ENCODE measurements around the gene SRR. TPM values are rescaled to one million over a fixed set of nuclear protein-coding genes. Genes with fewer than 3 reads are reported as not detected.

SRR gene
- polyA plus RNA-seq, 1 experiment, result 27.3 TPM

- no peak overlapping the region for H3K4me3 ChIP-seq (ENCODE audit: low read depth, low read length)
- no peak for TF ChIP-seq CTCF (IDR thresholded peaks at IDR 0.05; ENCODE audit: low read depth, low read length)
- POLR2A ChIA-PET, result no interaction called here
- CTCF ChIA-PET, result interaction anchor here (1.0 kb wide), 1 partner anchor 9 kb away, joined by 6 read pairs; no protein-coding TSS in a partner anchor
- no peak overlapping the region for H3K27ac ChIP-seq (ENCODE audit: low read depth, low read length)
- no peaks in the 10 kb centered on the region for H3K27me3 ChIP-seq (ENCODE audit: control insufficient read depth, insufficient read depth, low read length)
- DNase-seq (ENCODE audit: low read depth, low spot score), result no peak
- no peaks in the 10 kb centered on the region for H3K9me3 ChIP-seq (ENCODE audit: control insufficient read depth, insufficient read depth, low read length)
Observed at GRCh38 chr17:2362016-2362415, 58.3 kb downstream of the SRR start.

GRCh38 chr17:2362416-2362815 is 58.7 kb downstream of the SRR start:
- Histone ChIP-seq H3K27me3 (ENCODE audit: control insufficient read depth, insufficient read depth, low read length) (no peaks in the 10 kb centered on the region), H3K9me3 (ENCODE audit: control insufficient read depth, insufficient read depth, low read length) (no peaks in the 10 kb centered on the region), H3K4me3 (ENCODE audit: low read depth, low read length) (no peak overlapping the region), H3K27ac (ENCODE audit: low read depth, low read length) (no peak overlapping the region)
- CTCF ChIA-PET, result no interaction called here
- no peak for DNase-seq (ENCODE audit: low read depth, low spot score)
- no peak for TF ChIP-seq CTCF (IDR thresholded peaks at IDR 0.05; ENCODE audit: low read depth, low read length)
- POLR2A ChIA-PET, result no interaction called here

- Histone ChIP-seq H3K4me3 (ENCODE audit: low read depth, low read length) (no peak overlapping the region), H3K27ac (ENCODE audit: low read depth, low read length) (no peak overlapping the region), H3K9me3 (ENCODE audit: control insufficient read depth, insufficient read depth, low read length) (no peaks in the 10 kb centered on the region), H3K27me3 (ENCODE audit: control insufficient read depth, insufficient read depth, low read length) (no peaks in the 10 kb centered on the region)
- DNase-seq (ENCODE audit: low read depth, low spot score), result no peak
- ChIA-PET CTCF (no interaction called here), POLR2A (interaction anchor here (0.7 kb wide), 1 partner anchor 22 kb away, joined by 3 read pairs; no protein-coding TSS in a partner anchor)
- no peak for TF ChIP-seq CTCF (IDR thresholded peaks at IDR 0.05; ENCODE audit: low read depth, low read length)
Observed at GRCh38 chr17:2362881-2363280, 59.1 kb downstream of the SRR start.

- Histone ChIP-seq H3K9me3 (ENCODE audit: control insufficient read depth, insufficient read depth, low read length) (no peaks in the 10 kb centered on the region), H3K4me3 (ENCODE audit: low read depth, low read length) (no peak overlapping the region), H3K27ac (ENCODE audit: low read depth, low read length) (no peak overlapping the region), H3K27me3 (ENCODE audit: control insufficient read depth, insufficient read depth, low read length) (no peaks in the 10 kb centered on the region)
- TF ChIP-seq CTCF (IDR thresholded peaks at IDR 0.05; ENCODE audit: low read depth, low read length), result no peak
- CTCF ChIA-PET, result no interaction called here
- DNase-seq (ENCODE audit: low read depth, low spot score), result no peak
- POLR2A ChIA-PET, result interaction anchor here (0.7 kb wide), 1 partner anchor 21 kb away, joined by 3 read pairs; no protein-coding TSS in a partner anchor
Observed at GRCh38 chr17:2363318-2363717, 59.6 kb downstream of the SRR start.

- CTCF ChIA-PET, result interaction anchor here (1.4 kb wide), 1 partner anchor 19 kb away, joined by 3 read pairs; no protein-coding TSS in a partner anchor
- no peak for DNase-seq (ENCODE audit: low read depth, low spot score)
- no peak overlapping the region for H3K27ac ChIP-seq (ENCODE audit: low read depth, low read length)
- TF ChIP-seq CTCF (IDR thresholded peaks at IDR 0.05; ENCODE audit: low read depth, low read length), result no peak
- H3K9me3 ChIP-seq (ENCODE audit: control insufficient read depth, insufficient read depth, low read length), result no peaks in the 10 kb centered on the region
- H3K27me3 ChIP-seq (ENCODE audit: control insufficient read depth, insufficient read depth, low read length), result no peaks in the 10 kb centered on the region
- POLR2A ChIA-PET, result interaction anchor here (0.7 kb wide), 1 partner anchor 21 kb away, joined by 3 read pairs; no protein-coding TSS in a partner anchor
- no peak overlapping the region for H3K4me3 ChIP-seq (ENCODE audit: low read depth, low read length)
Observed at GRCh38 chr17:2363851-2364762, 60.4 kb downstream of the SRR start.
